HG03469 (cell line): ENCODE data around the gene ITGA2.
A peak's percentile ranks its signal among the peaks of the same experiment; 100 is the strongest.
"Not testable (repeated sequence)": the region's sequence is repeated elsewhere in the genome, so short reads cannot be mapped to it uniquely, and the experiment has no call there.

Experiments used
- ATAC-seq: cut with Tn5 transposase; IDR thresholded peaks from one replicate; pipeline ENCODE4 v1.9.1; 2021; ENCODE audit warnings: mild to moderate bottlenecking, moderate library complexity, moderate number of reproducible peaks; ENCODE audit not compliant: unreplicated experiment

ITGA2 gene

DNA sequence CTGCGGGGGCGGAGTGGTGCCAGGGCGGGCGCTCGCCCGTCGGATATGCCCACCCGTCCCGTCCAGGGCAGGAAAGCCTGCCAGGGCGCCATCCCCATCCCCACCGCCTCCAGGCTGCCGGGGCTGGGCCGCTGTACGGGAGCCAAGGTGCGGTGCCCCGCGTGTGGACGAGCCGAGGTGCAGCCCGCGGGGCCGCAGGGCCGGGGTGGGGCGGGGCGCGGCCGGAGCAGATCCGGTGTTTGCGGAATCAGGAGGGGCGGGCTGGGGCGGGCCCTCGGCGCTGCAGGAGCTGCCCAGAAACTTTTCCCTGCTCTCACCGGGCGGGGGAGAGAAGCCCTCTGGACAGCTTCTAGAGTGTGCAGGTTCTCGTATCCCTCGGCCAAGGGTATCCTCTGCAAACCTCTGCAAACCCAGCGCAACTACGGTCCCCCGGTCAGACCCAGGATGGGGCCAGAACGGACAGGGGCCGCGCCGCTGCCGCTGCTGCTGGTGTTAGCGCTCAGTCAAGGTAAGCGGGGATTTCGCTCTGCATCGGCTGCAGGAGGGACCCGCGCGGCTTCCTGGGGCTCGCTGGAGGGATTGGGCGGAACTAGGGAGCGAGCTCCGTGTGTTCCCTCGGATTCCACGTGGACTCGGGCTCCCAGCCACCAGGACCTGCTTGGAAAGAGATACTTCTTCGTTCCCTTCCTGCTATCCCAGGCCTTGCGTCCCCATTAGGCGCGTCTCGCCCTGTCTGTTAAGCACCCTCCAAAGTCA is at the start of gene ITGA2:
Gene ITGA2 (plus strand): TSS at position 328 of the 756 bp plus-strand sequence. CDS start 117 bp downstream, at position 445.
- no peak for ATAC-seq

DNA sequence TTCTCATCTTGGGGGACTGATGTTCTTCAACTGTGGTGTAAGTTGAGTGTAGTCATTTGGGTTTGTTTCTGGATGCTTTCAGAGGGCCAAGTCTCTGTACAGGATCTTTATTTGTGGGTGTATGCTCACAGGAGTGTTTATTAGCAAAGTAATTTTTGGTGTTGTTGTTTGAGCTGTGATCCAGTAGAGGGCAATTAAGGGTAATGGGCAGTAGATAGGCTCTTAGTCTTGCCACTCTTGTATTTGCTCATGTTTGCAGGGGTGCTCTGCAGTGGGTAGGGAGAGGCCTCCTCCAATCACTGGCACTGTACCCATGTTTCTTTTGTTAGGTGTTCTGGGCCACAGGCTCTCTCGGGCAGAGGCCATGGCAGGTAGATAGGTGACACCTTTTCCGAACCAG is 45.9 kb upstream of the ITGA2 start:
- no peak for ATAC-seq

DNA sequence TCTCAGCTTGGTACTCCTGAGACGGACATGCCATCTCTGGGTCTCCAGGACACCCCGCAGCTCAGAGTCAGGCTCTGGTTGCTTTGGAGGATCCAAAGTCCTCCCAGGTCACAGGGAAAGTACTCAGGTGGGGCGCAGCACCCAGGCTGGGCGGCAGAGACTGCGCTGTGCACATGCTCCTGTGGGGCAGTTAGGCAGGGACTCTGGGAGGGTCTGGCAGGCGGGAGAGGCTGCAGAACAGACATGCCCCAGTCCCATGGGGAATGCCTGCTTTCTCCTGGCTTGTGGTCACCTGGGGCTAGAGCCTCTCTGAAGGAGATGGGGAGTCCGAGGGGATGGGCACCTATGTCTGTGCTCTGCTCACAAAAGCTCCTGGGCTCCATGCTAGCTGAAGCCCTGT is 45.3 kb upstream of the ITGA2 start:
- ATAC-seq = no peak

DNA sequence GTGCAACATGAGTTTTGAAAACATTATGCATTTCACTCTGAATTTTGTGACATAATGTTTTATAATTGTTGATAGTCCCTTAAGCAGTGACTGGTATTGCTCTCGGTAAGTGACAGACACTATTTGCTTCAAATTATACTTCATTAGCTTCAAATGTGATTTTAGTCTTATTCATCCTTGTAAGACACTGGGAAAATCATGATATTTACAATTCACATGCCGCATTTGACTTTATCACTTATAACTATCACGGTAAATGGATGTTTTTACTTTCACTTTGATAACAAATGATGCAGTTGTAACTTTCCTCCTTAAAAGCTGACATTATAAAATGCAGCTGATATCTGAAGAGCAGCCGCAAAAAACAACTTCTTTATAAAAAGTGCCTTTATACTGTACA is 44.1 kb upstream of the ITGA2 start:
- ATAC-seq = no peak

DNA sequence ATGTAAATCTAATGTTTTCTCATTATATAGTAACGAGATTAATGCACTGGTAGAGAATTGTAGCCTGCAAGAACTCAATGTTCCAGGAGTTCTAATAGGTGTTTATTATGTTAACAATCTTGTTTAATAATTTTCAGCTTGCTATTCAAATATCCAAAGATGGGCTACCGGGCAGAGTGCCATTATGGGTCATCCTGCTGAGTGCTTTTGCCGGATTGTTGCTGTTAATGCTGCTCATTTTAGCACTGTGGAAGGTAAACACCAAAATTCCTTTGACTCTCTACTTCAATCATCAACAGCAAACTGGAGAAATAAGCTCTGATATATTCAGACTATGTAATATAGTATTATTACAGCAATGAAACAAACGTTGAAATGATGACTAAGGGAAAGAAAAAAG is 41.9 kb upstream of the ITGA2 start:
- ATAC-seq = no peak

DNA sequence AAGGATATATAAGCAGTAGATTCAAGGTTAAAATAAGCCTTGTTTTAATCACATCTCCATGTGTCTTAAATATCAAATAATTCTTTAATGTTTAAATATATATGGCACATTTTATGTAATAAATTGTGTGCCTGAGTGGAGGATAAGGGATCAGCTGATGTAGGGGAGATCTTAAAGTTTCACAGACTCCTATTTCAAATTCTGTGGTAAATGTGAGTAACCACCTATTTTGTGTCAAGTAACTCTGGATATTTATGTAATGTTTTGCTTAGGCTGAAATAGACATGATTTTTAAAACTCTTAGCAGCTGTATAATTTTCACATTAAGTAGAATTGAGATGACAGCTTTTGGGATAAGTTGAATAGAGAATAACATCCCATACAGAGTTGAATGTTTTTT is 41.3 kb upstream of the ITGA2 start:
- ATAC-seq = no peak

DNA sequence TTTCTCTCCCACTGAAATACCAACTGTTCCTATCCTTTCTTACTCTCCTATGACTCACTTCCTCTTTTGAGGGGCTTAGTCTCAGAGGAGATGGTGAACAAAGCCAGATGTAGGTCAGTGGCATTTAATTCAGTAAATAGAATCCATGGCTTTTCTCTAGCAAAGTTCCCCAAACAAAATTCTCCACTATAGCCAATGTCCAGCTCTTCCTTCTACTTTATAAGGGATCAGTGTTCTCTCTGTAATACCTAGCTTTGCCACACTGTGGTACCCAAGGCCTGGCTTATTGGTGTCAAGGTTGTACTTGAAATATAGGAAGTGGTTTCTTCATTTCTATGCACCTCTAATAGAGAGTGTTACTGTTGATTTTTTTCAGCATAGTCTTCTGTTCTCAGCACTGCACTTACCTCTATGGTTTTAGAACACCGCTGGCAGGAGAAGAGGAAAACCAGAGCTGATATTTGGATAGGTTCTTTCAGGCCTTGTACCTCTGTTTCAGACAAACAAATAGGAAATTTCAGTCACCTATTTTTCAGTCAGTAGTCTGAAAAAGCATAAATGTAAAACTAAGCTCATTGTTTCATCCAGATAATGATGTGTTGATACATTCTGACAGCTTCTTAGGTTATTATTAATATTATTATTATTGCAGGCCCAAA is 40.6 kb upstream of the ITGA2 start:
- ATAC-seq = peak; percentile 99

DNA sequence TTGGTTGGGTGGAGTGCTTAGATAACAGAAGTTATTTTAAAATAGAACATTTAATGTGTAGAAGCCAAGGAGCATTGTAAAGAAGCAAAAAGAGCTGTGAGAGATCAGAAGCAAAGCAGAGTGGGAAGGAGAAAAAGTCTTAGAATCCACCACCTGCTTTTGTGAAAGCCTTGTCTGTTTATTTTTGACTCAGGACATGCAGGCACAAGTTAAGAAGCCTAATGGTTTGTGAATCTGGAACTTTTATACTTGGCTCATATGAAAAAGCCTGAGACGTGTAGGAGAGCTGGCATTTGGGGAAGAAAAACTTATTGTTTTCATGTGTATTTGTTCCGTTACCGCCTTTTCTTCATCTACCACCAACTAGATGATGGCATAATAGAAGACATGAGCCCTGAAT is 38.5 kb upstream of the ITGA2 start:
- no peak for ATAC-seq

DNA sequence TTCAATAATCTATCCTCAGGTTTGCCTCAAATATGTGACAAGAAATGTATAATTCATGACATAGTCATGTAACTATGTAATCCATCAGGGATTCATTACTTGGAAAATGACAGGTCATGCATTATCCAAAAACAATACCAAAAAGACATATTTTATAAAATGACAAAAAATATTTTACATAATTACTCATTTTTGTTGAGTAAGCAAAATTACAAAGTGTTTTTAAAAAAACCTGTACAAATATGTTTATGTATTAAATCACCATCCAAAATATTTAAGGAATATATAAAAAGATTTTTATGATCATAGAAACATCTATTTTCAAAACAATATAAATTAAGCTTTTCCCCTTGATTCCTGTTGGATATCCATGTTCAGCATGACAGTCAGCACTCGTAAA is 36.7 kb upstream of the ITGA2 start:
- ATAC-seq = no peak

DNA sequence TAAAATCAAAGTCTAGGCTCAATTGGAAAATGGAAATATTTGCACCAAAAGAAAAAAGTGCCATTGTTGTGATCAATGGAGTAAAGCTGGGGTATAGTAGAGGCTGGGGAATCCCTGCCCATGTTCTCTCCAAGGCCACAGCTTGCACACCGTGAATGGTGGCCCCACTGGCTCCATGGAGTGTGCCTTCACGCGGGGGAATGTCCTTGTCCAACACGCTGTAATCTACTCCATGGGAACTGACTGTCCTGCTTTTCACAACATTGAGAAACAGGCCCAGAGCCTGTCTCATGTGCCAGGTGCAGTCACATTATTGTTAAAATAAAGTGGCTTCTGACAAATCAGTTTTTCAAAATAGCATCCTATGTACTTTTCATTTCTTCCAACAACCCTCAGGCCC is 33.1 kb upstream of the ITGA2 start:
- ATAC-seq = no peak

DNA sequence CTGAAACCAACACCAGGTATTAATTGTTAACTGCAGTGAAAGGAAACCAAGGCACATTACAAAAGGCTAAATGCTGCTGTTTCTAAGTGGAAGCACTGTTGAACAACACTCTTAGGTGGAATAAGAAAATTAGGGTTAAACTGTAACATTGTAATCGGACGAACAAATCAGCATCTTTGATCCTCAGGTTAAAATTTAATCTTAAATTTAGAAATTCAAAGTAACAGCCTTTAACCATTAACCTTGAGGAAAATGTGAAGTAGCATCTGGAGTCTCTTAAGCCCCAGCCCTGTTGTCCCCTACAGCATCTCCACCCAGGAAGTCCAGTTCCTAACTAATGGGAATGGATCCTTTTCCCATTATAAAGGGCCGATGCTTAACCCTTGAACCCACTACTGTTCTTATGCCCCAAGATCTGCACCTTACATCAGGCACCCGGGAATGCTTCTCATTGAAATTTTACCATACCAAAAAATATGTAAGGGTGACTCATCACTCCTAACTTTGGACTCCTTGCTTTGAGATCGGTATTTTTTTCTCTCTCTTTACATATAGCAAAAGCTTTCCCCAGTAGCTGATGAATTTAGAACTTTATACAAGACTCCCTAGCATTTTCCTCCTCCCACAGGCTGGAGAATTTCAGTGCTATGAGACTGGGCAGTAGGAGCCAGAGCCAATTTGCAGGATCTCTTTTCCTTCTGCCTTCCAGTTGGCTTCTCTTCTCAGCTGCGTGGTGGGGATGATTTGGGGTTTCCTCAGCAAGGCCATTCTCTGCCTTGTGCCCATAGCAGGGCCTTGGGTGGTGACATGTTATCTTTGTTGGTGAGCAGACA is 32.0 kb upstream of the ITGA2 start:
- ATAC-seq = no peak

DNA sequence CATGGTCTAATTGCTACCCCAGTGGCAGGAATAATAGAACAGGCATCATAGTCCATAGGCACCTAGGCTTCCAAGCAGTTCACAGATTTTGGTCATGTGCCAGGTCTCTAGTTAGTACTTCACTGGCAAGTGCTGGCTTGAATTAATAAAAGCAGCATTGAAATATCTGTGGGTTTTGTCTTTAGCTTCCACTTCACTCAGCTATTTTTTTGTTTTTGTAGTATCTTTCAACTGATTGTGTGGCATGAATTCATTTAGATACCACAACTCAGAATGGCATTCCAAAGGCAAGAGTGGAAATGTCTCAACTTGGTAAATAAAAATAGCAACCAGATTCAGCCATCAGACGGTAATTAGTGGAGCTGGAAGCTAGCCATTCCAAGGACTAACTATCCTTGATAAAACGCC is 27.9 kb upstream of the ITGA2 start:
- no peak for ATAC-seq

DNA sequence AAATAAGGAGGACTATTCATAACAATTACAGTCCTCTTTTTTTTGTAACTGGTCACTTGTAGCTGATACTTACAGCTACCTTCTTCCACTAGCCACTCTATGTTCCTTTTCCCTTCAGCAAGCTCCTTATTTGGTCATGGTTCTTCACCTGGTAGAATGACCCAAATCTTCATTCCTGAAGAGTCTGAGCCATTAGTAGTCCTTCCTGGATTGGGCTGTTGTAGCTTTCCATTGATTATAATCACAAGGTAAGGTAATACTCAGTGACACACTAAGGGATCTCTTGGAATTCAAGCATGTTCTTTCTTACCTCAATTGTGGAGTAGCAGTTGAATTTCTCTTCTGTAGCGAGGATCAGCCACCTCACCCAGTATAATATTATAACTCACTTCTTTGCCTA is 25.5 kb upstream of the ITGA2 start:
- no peak for ATAC-seq

DNA sequence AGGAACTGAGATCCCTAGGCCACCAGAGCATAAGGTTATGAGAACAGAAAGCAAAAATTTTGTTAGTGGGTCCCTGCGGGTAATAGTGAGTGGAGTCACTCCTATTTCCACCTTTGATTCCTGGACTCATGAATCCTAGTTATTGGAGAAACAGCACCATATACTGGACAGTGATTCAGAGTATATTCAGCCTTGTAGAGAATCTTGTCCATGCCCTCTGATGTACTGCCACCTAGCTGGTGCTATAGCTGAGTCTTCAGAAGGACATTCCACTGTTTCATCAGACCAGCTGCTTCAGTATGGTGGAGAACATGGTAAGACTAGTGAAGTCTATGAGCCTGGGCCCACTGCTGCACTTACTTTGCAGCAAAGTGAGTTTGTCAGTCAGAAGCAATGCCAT is 25.0 kb upstream of the ITGA2 start:
- no peak for ATAC-seq

DNA sequence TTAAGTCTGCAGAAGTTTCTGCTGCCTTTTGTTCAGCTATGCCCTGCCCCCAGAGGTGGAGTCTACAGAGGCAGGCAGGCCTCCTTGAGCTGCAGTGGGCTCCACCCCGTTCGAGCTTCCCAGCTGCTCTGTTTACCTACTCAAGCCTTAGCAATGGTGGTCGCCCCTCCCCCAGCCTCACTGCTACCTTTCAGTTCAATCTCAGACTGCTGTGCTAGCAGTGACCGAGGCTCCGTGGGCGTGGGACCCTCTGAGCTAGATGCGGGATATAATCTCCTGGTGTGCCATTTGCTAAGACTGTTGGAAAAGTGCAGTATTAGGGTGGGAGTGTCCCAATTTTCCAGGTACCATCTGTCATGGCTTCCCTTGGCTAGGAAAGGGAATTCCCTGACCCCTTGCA is 13.0 kb upstream of the ITGA2 start:
- not testable (repeated sequence) for ATAC-seq

DNA sequence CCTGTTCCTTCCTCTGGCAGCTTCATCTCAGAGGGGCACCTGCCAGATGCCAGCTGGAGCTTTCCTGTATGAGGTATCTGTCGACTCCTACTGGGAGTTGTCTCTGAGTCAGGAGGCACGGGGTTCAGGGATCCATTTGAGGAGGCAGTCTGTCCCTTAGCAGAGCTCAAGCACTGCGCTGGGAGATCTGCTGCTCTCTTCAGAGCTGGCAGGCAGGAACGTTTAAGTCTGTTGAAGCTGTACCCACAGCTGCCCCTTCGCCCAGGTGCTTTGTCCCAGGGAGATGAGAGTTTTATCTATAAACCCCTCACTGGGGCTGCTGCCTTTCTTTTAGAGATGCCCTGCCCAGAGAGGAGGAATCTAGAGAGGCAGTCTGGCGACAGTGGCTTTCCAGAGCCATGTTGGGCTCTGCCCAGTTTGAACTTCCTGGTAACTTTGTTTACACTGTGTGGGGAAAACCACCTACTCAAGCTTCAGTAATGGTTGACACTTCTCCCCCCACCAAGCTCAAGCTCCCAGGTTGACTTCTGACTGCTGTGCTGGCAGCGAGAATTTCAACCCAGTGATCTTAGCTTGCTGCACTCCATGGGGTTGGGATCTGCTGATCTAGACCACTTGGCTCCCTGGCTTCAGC is 11.8 kb upstream of the ITGA2 start:
- no peak for ATAC-seq

DNA sequence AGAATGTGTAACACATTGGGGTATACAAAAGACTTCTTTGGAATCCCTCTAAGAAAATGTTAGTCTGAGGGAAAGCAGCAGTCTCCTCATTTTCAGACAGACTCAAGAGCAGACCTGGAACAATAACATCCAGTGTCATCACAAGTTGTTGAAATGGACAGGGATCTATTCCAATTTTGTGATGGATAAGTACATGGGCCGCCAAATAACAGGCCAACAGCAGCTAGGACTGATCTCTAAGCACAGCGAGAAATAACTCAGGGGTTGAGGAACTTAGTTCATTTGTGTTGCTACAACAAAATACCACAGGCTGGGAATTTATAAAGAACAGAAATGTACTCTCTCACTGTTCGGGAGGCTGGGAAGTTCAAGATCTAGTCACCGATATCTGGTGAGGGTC is 7.6 kb upstream of the ITGA2 start:
- ATAC-seq = no peak

DNA sequence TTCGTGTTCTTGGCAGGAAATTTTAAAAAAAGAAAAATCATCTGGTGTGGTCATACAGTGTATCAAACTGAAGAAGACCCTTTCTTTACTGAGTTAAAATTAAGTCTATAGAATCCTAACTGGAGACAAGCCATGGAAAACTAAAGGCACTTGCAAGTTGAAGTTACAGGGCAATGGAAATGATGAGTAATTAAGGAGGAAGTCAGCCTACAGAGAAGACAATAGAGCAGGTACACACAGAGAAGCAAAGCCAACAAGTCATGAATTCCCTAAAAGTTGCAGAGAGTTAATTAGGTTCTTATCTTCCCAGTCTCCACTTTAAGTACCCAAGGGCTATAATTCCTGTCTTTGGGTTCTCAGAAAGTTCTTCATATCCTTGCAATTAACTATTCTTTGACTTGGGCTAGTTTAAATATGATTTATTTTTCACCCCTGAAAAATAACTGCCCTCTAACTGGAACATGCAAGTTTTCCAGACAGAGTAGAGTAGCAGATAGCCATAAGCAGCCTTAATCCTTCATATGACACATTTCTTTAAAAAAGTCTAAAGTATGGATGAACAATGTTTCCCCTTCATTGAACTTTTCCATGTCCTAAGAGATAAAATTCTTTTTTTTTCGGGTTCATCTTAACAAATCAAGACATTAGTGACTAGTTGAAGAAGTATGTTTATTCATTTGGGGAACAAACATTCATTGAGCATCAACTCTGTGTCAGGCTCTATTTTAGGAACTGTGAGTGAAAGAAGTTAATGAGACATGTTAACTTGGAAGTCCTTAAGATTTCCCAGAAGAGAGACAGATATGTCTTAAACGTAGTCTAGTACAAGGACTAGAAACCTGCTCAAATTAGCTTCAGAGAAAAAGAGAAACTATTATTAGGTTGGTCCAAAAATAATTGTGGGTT is 5.2 kb upstream of the ITGA2 start:
- ATAC-seq = no peak

DNA sequence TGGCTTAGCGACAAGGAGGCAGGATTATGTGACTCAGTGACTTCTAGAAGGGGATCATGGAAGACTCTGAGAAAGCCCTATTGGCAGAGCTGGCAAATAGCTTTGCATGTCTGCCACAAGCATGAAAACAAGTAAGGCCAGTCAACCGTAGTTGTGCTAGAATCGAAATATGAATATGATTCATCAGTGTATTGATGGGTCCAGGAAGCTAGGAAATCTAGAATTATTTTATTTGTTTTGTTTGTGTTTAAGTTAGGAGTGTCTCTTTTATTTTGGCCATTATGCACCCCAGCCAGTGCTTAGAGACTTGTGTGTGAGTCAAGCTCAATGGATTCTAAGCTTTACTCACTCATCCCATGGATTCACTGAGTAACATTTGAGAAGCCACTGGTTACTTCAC is 3.8 kb upstream of the ITGA2 start:
- no peak for ATAC-seq

DNA sequence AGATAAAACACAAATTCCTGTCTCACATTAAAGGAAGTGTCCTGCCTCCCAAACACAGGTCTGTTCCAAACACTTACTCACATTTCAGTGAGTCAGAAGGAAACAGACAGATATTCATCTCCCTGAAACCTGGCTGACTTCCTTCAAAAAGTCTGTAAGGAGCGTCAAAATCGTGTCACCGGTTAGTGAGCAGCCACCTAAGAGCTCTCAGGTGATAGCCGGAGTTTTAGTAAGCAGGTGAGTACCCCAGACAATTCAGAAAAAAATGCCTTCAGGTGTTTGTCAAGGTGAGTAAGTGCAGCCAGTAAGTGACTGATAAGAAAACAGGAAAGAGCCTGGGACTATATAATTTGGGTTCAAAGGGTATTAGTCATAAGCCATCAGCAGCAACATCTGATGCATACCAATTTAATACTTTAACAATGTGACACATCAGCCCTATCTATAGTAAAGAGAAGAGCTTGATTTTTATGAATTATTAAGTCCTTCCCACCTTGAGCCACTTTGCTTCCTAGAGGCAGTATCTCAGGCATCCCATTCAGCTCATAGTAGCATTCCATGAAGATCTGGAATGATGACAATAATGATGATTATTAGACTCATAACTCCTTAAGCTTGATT is 1.3 kb upstream of the ITGA2 start:
- ATAC-seq = no peak
